Small intestine (tissue), 7 donors: ENCODE results near the gene DCUN1D1. TPM values are rescaled to one million over a fixed set of nuclear protein-coding genes. Genes with fewer than 3 reads are reported as not detected.
A peak's percentile ranks its signal among the peaks of the same experiment; 100 is the strongest.

ENCODE experiments used
- DNase-seq, 2 donors: peaks; one replicate each; pipeline versions ENCODE4 v3.0.0 to v3.0.0-alpha.2; 2013
- FAIRE-seq: peaks from 2 replicates; lab custom pipeline; 2012; peaks lifted over from hg19 to GRCh38; lab: Jason Lieb, UNC
- H3K27ac ChIP-seq, 3 donors: one replicate each; pipeline ENCODE4 v1.5.1; 2013; ENCODE audit warnings: low read length in 2 of 3, mild to moderate bottlenecking in 2 of 3, control low read depth in 1 of 3, inconsistent platforms in 1 of 3, low read depth in 1 of 3, moderate library complexity in 1 of 3
- H3K27me3 ChIP-seq, 3 donors: one replicate each; pipeline ENCODE4 v1.6.1; 2013; ENCODE audit warnings: low read length in 3 of 3, inconsistent platforms in 1 of 3; ENCODE audit not compliant: control insufficient read depth in 3 of 3, insufficient read depth in 3 of 3
- H3K36me3 ChIP-seq, 3 donors: one replicate each; pipeline ENCODE4 v1.6.1; 2013; ENCODE audit warnings: low read length in 3 of 3, inconsistent platforms in 1 of 3, low read depth in 1 of 3, mild to moderate bottlenecking in 1 of 3, moderate library complexity in 1 of 3; ENCODE audit not compliant: control insufficient read depth in 3 of 3, insufficient read depth in 2 of 3
- H3K4me1 ChIP-seq, 3 donors: one replicate each; pipeline ENCODE4 v1.6.1; 2013; ENCODE audit warnings: low read length in 2 of 3, inconsistent platforms in 1 of 3, low read depth in 1 of 3, mild to moderate bottlenecking in 1 of 3, moderate library complexity in 1 of 3; ENCODE audit not compliant: control insufficient read depth in 3 of 3, insufficient read depth in 2 of 3
- H3K4me3 ChIP-seq, 3 donors: one replicate each; pipeline ENCODE4 v1.5.1; 2013; ENCODE audit warnings: low read length in 3 of 3, control low read depth in 1 of 3, inconsistent platforms in 1 of 3, low read depth in 1 of 3, mild to moderate bottlenecking in 1 of 3, moderate library complexity in 1 of 3
- H3K9me3 ChIP-seq, 2 donors: one replicate each; pipeline ENCODE4 v1.6.1; 2013; ENCODE audit warnings: low read depth in 1 of 2, low read length in 1 of 2; ENCODE audit not compliant: control insufficient read depth in 2 of 2, insufficient read depth in 1 of 2
- WGBS, 3 donors: extraction: QIAGEN DNeasy Blood & Tissue Kit; methylation state at CpG; one replicate each; pipeline ENCODE4 v1.1.7; 2013; 5-methylcytosine and 5-hydroxymethylcytosine counted together
- polyA plus RNA-seq, 4 donors: library from polyadenylated mRNA; stranded (reverse) in 3 of 4; unstranded in 1 of 4; fragments of 200-250 nt in 3 of 4; fragments of 120-200 nt in 1 of 4; gene quantifications; one replicate each; pipeline versions ENCODE4 v1.2.1 to v1.2.3, GENCODE V29; 2013
- donor health status: healthy with polysubstance abuse.
- donor health status: control.
- donor health status: control.
- donor health status: Bipolar disorder and iron deficiency.
- donor health status: healthy.

The DCUN1D1 gene
- polyA plus RNA-seq, 4 donors, result 9.2 to 40.0 (median 11.7) TPM

- H3K4me1 ChIP-seq, result peaks cover 4 to 21% (median 7%) of the 10 kb centered on the region in 3 donors
- 22 to 60% (median 41%) methylated on average over 3 of the region's 3 CpGs for WGBS, 3 donors
- DNase-seq, result peak; percentile 84 to 94
- peak overlapping the region in 2 of 3 donors; percentile 67 to 73 for H3K27ac ChIP-seq
- H3K27me3 ChIP-seq, result no peaks in the 10 kb centered on the region
- peak; percentile 15 for FAIRE-seq
- no peaks in the 10 kb centered on the region for H3K36me3 ChIP-seq
- no peak overlapping the region for H3K4me3 ChIP-seq
- H3K9me3 ChIP-seq, result no peaks in the 10 kb centered on the region
Observed at GRCh38 chr3:182970811-182971418, 9.4 kb downstream of the DCUN1D1 start.

DNA sequence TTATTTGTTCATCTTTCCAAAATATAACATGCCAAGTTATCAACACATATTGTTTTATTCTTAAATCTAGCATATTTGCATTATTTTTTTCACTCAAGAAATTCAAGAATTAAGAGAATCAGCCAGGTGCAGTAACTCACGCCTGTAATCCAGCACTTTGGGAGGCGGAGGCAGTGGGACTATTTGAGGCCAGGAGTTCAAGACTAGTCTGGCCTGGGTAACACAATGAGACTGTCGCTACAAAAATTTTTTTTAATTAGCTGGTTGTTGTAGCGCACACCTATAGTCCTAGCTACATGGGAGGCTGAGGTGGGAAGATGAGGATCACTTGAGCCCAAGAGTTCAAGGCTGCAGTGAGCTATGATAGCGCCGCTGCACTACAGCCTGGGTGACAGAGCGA, 10.5 kb downstream of the DCUN1D1 start:
- no peaks in the 10 kb centered on the region for H3K9me3 ChIP-seq

GRCh38 chr3:182969277-182969676, 11.1 kb downstream of the DCUN1D1 start:
- Histone ChIP-seq H3K27ac (no peak overlapping the region), H3K27me3 (no peaks in the 10 kb centered on the region), H3K4me3 (no peak overlapping the region), H3K36me3 (no peaks in the 10 kb centered on the region), H3K9me3 (no peaks in the 10 kb centered on the region), H3K4me1 (peaks cover 4 to 22% (median 8%) of the 10 kb centered on the region in 3 donors)
- no peak for DNase-seq
- no peak for FAIRE-seq

More for the DNA sequence above, 10.5 kb downstream of the DCUN1D1 start:
- Histone ChIP-seq H3K4me1 (peaks cover 4 to 22% (median 8%) of the 10 kb centered on the region in 3 donors), H3K4me3 (no peak overlapping the region), H3K36me3 (no peaks in the 10 kb centered on the region), H3K27ac (no peak overlapping the region), H3K27me3 (no peaks in the 10 kb centered on the region)
- WGBS, 3 donors, result 91 to 96% (median 94%) methylated on average over 7 of the region's 7 CpGs
- DNase-seq, result no peak
- FAIRE-seq, result no peak

DNA sequence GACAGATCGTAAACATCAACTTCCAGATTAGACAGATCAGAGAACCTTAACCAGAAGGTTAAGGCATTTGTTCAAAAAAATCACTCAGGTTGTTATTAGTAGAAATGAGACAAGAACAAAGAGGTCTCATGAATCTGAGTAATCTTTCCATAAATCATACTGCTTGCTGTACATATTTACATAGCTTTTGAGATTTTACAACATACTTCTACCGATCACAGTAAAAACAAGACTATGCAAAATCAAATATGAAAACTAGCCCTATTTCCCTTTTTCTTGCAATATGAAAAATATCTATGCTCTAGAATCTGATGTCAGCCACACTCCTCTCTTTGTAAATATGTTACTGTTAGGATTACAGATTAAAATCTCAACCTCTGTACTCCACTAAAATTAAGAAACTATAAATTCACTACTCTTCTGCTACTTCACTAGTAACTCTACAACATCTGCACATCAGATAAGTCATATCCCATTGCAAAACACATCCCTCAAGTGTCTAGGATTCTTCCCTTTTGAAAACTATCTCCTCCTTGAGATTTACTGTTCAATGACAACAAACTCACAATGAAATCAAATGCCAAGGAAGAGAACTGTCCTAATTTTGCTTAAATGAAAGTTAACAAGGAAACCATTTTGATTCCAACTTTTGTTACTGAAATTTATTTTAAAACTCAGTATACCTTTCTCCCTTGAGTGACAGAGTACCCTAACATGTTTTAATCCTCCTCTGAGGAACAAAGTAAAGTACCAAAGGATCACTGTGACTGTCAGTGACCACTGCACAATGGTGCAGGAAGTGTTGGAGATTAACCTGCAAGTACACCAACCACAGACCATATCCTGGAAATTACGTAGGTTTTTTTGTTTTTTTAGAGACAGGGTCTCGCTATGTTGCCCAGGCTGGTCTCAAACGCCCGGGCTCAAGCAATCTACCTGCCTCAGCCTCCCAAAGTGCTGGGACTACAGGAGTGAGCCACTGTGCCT, 12.8 kb downstream of the DCUN1D1 start:
- H3K9me3 ChIP-seq, result no peaks in the 10 kb centered on the region
- FAIRE-seq (no peak), DNase-seq (peak in 1 of 2 donors; percentile 33)
- H3K4me3 ChIP-seq, result no peak overlapping the region
- 70 to 81% (median 74%) methylated on average over 6 of the region's 6 CpGs for WGBS, 3 donors
- H3K36me3 ChIP-seq, result peaks cover 0 to 2% (median 0%) of the 10 kb centered on the region in 3 donors
- no peaks in the 10 kb centered on the region for H3K27me3 ChIP-seq
- H3K4me1 ChIP-seq, result peaks cover 4 to 22% (median 8%) of the 10 kb centered on the region in 3 donors
- peak overlapping the region in 1 of 3 donors; percentile 10 for H3K27ac ChIP-seq

DNA sequence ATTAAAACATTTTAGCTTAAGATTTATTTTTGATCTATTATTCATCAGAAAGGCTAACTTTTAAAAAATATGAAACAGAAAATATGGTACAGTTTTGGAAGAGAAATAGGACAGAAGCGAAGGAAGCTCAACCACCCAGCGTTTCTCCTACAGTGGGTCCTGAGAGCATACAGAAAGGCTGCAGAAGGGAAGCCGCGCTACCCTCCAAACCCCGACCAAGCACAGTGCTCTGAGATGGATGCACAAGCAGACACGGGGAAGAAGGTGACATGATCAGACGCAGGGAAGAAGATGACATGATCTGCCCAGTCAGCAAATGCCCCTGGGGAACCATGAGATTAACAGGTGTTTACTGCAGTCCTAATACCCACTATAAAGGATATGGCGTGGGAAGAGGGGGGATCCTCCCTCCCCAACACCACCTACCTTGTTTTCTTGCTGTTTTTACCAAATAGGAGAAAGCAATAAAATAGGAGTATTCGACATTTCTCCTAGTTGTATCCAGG, 14.4 kb downstream of the DCUN1D1 start:
- 88 to 93% (median 91%) methylated on average over 9 of the region's 9 CpGs for WGBS, 3 donors

DNA sequence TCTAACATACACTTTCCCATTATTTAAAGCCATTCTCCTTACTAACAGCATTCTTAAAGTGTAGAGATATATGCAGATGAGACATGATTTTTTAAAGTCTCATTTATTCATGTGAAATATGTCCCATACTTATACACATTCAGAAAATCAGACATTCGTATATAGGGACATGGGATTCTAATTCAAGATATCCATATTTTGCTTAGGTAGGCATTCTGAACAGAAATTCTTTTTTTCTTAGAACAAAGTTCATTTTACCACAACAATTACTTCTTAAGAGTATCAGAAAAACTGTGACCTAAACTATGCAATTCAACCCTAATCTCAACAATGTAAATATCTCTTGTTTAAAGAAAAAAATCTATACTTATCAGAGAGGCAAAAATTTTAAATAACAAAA, 16.2 kb downstream of the DCUN1D1 start:
- Histone ChIP-seq H3K9me3 (no peaks in the 10 kb centered on the region), H3K4me1 (peaks cover 0 to 7% (median 3%) of the 10 kb centered on the region in 3 donors), H3K36me3 (peaks cover 0 to 9% (median 0%) of the 10 kb centered on the region in 3 donors), H3K4me3 (no peak overlapping the region), H3K27ac (no peak overlapping the region), H3K27me3 (no peaks in the 10 kb centered on the region)
- DNase-seq, result peak in 1 of 2 donors; percentile 18
- 90 to 98% (median 98%) methylated on average over 1 of the region's 1 CpG for WGBS, 3 donors
- FAIRE-seq, result no peak

More for the DNA sequence above, 14.4 kb downstream of the DCUN1D1 start:
- DNase-seq (no peak), FAIRE-seq (no peak)
- H3K36me3 ChIP-seq, result peaks cover 0 to 5% (median 0%) of the 10 kb centered on the region in 3 donors
- no peaks in the 10 kb centered on the region for H3K9me3 ChIP-seq
- no peaks in the 10 kb centered on the region for H3K27me3 ChIP-seq
- H3K27ac ChIP-seq, result no peak overlapping the region
- peaks cover 0 to 14% (median 6%) of the 10 kb centered on the region in 3 donors for H3K4me1 ChIP-seq
- no peak overlapping the region for H3K4me3 ChIP-seq

GRCh38 chr3:182962166-182962565, 18.2 kb downstream of the DCUN1D1 start:
- peak in 1 of 2 donors; percentile 8 for DNase-seq
- H3K36me3 ChIP-seq, result peaks cover 0 to 14% (median 1%) of the 10 kb centered on the region in 3 donors
- H3K9me3 ChIP-seq, result no peaks in the 10 kb centered on the region
- no peaks in the 10 kb centered on the region for H3K27me3 ChIP-seq
- FAIRE-seq, result no peak
- no peak overlapping the region for H3K4me3 ChIP-seq
- peaks cover 0 to 5% (median 3%) of the 10 kb centered on the region in 3 donors for H3K4me1 ChIP-seq
- no peak overlapping the region for H3K27ac ChIP-seq
